GM18870 (cell line): ENCODE data around the gene LRTM2.
"Not testable (repeated sequence)": the region's sequence is repeated elsewhere in the genome, so short reads cannot be mapped to it uniquely, and the experiment has no call there.

Experiments used
- ATAC-seq: cut with Tn5 transposase; IDR thresholded peaks from one replicate; pipeline ENCODE4 v1.9.1; 2021; ENCODE audit warnings: moderate library complexity; ENCODE audit not compliant: unreplicated experiment

Gene LRTM2

GRCh38 chr12:1811281-1811947 lies 9.0 kb upstream of the LRTM2 start:
- no peak for ATAC-seq

GRCh38 chr12:1811948-1812291 lies 8.4 kb upstream of the LRTM2 start:
- ATAC-seq: no peak

- no peak for ATAC-seq
Measured at GRCh38 chr12:1812650-1813302, 7.6 kb upstream of the LRTM2 start.

- ATAC-seq: no peak
Measured at GRCh38 chr12:1814266-1814665, 6.1 kb upstream of the LRTM2 start.

GRCh38 chr12:1815108-1815507 lies 5.3 kb upstream of the LRTM2 start:
- ATAC-seq: no peak

GRCh38 chr12:1815814-1816729 lies 4.3 kb upstream of the LRTM2 start:
- no peak for ATAC-seq

GRCh38 chr12:1816730-1817348 lies 3.5 kb upstream of the LRTM2 start:
- ATAC-seq: no peak

- ATAC-seq: not testable (repeated sequence)
Measured at GRCh38 chr12:1817928-1818327, 2.4 kb upstream of the LRTM2 start.

GRCh38 chr12:1819050-1819449 lies 1.3 kb upstream of the LRTM2 start:
- no peak for ATAC-seq

GRCh38 chr12:1819571-1819970 lies 794 bp upstream of the LRTM2 start:
- ATAC-seq: no peak

- no peak for ATAC-seq
Measured at GRCh38 chr12:1820896-1821291, 529 bp downstream of the LRTM2 start.

GRCh38 chr12:1821805-1822204 lies 1.4 kb downstream of the LRTM2 start:
- ATAC-seq: no peak

GRCh38 chr12:1822699-1823098 lies 2.3 kb downstream of the LRTM2 start:
- ATAC-seq: no peak

- ATAC-seq: no peak
Measured at GRCh38 chr12:1823237-1823636, 2.9 kb downstream of the LRTM2 start.

GRCh38 chr12:1825382-1826102 lies 5.2 kb downstream of the LRTM2 start:
- ATAC-seq: no peak

GRCh38 chr12:1826401-1826800 lies 6.0 kb downstream of the LRTM2 start:
- ATAC-seq: no peak

GRCh38 chr12:1826867-1827705 lies 6.7 kb downstream of the LRTM2 start:
- no peak for ATAC-seq

- ATAC-seq: no peak
Measured at GRCh38 chr12:1827826-1828805, 7.8 kb downstream of the LRTM2 start.

GRCh38 chr12:1828856-1829255 lies 8.5 kb downstream of the LRTM2 start:
- no peak for ATAC-seq
